Superior temporal gyrus (tissue), 1 donor: ENCODE data around the gene CDH13.
A peak's percentile ranks its signal among the peaks of the same experiment; 100 is the strongest.

ENCODE experiments used
- DNase-seq: peaks from one replicate; pipeline ENCODE4 v3.0.0-alpha.2; 2016; ENCODE audit errors: extremely low spot score

Gene CDH13

DNA sequence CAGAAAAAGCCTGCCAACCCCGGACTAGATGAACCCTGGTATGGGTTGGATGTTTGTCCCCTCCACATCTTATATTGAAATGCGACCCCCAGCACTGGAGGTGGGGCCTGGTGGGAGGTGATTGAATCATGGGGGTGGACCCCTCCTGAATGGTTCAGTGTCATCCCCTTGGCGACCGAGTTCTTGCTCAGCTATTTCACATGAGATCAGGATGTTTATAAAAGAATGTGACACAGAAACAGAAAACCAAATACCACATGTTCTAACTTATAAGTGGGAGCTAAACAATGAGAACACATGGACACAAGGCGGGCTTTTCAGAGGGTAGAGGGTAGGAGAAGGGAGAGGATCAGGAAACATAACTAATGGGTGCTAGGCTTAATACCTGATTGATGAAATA, 605.0 kb downstream of the CDH13 start:
- DNase-seq = no peak

DNA sequence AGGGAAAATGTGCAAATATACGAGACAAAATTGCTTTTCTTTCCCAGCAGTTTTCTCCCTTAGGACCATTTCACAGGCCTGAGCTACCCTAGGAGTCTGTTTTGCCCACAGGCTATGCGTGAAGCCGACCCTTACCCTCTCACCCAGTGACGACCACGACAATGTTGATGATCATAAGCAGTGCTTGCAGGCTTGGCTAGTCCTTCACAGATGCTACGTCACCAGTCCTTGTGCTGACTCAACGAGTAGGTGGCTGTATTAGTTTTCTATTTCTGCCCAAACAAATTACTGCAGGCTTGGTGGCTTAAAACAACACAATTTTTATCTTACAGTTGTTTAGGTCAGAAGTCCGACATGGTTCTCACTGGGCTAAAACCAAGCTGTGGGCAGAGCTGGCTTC, 606.4 kb downstream of the CDH13 start:
- DNase-seq = no peak

DNA sequence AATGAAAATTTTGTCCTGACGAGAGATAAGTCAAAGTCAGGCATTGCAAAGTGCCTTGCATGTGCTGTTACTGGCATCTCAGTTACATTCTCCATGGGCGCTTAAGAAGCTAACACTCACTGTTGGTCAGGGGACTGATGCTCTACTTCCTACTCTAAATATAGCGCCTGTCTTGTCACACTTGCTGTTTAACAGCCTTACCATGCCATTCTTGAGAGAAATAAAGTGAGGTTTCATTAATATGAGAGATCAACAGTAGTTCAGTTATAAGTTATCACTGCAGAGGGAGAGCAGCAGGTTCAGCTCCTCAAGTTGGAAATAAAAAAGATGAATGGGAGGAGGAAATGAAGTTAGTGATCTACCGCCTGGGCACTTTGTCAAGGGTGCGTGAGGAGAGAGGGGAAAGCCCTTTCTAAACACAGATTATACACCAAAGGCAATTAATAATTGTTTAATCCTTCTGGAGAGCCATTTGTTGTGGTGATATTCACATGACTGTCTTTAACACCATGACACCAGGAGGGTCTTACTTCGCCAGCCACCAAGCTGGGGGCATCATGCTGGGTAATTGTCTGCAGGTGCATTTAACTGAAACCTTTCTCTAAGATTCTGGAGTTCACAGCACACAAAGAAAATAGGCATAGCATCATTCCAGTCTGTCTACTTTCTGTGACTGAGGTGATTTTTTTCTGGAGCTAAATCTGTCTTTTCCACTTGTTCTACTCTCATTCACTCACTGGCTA, 612.4 kb downstream of the CDH13 start:
- DNase-seq = no peak

DNA sequence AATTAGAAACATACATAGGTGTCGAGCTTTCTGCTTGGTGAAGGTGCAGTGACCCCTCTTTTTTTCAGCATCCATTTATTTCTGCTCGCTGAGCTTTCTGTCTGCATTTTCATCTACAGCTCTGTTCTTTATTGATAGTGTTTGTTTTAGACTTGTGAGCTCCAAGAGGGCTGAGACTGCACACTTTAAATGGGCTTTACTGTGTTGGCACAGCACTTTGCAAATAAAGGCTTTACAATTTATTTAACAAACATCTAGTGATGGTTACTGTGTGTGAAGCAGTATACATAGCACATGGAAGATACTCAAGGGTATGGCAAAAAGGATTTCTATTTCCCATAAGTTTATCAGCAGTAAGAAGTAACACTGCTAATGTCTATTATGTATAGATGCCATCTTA, 617.3 kb downstream of the CDH13 start:
- DNase-seq = no peak

DNA sequence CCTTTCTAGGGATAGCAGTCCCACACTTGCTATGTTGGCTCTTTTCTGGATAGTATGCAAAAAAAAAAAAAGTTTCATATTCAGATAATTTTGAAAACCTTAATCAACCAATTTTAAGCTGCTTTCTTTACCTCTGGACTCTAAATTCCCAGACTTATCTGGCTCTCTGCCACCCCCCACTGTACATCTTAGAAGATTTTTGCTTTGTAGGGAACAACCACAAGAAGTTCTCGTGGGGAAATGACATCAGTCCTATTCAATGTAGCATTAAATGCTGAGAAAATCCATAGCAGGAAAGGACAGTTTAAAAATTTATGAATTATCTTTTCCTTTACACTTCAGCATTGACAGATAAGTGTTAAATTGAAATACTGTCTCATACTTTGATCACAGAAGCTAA, 618.3 kb downstream of the CDH13 start:
- DNase-seq = no peak

DNA sequence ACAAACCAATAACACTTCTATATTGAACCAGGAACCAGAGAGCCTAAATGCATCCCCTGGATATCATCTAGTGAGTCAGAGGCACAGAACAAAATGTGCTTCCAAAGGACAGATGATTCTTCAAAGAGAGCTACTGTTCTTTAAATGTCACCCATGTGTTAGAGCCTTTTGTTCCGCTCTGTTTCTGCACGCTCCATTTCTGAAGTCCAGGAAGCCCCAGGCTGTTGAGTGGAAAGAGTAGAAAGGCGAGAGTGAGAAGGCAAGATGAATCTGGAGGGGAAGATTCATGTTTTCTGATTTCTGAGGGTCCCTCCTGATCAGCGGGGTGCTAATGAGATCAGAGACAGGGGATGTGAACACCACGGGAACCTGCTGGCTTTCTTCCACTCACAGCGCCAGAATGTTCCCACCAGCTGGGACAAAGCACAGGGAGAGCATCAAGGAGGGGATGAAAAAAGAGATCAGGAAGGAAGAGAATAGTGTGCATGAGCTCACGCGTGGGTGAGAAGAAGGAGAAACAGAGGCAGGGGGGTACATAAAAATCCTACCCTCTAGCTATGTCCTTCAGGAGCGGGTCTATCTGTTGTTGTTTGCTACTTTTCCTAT, 621.1 kb downstream of the CDH13 start:
- peak; percentile 83 for DNase-seq

DNA sequence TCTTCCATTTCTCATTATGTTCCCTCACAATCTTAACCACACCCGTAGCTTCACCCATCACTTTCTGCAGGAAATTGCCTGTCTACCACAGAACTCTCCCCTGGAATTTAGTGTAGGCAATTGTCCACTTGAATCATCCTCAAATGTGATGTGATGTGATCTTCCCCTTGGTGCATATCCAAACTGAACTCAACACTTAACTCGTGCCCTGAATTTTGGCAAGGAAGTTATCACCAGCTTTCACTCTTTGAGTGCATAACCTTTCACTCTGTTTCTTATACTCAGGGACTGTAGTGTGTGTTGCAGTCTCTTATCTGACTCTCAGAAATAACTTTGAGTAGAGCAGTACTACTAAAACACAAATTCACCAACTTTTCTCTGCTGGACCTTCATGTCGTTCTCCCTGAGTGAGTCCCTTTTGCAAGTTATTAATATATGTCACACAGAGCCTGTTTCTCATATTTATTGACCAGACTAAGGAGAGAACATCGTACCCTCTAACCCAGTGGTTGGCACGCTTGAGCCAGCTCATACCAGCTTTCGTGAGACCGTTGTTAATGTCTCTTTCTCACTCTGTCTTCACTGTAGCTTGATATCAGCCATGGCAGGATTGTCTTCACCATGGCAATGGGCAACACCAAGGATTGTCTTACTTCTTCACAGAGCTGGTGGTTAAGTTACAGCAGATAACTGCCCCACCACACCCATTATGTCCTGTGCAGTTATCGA, 622.1 kb downstream of the CDH13 start:
- DNase-seq = no peak

DNA sequence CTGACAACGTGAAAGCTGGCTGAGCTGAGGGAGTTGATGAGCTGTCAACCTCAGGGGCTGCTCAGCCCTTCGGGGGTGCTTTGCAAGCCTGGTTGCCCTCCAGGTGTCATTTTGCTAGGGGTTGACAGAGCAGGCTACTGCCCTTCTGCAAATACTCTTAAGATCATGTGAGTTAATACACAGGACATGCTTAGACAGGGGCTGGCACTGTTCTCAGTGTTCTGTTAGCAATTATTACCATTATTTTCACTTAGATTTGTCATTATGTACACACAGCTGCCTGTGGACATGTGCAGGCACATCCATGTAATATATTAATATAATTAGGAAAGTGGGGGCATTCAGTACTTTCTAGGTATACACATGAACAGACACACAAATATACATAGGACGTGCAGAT, 626.8 kb downstream of the CDH13 start:
- DNase-seq = no peak

DNA sequence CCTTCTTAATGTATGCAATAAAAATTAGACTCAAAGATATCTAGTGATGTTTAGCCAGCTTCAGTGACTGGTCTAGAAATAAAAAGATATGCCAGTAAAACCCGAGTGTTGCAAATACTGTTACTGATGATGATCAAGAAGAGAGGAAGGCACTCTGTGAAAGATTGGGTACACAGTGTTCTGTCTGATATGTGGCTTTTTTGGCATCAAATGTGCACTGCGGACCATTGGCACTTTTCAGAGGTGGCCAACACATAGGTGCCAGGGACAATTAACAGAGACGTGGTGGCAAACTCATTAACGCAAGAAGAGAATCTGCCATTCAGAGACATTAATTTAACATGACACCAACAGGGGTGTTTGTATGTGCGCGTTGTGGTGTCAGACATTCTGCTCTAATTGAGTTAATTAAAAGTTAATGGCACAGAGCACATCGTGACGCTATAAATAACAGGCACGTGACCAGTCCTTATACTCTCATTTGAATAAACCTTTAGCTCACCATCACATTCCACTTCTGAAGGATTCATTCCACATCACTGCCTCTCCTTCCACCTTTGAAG, 631.7 kb downstream of the CDH13 start:
- DNase-seq = no peak

DNA sequence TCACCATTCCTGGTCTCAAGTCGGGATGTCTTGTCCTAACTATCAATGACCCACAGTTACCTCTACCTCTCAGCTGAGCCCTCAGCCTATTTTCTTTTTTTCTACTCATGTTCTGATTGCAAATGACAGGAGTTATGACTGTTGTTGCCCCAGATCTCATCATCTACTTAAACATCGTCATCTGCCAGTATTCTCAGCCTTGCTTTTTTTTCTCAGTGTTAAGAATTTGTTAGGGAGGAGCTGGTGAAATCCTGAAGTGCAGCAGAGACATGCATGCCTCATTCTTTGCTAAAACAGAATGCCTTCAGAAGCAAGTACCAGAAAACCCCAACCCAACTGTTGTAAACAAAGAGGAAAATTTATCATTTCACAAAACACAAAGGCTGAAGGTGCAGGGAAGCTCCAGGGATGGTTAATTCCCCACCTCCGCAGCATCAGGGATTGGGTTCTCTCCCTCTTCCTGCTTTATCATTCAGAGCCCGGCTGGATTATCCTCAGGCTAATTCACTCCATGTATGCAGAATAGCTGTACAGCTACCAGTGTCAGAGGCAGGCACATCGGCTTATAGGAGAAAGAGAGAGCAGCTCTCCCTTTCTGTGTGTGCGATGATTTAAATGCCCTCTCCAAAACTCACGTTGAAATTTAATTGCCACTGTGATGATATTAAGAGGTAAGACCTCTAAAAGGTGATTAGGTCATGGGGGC, 640.2 kb downstream of the CDH13 start:
- DNase-seq = no peak

DNA sequence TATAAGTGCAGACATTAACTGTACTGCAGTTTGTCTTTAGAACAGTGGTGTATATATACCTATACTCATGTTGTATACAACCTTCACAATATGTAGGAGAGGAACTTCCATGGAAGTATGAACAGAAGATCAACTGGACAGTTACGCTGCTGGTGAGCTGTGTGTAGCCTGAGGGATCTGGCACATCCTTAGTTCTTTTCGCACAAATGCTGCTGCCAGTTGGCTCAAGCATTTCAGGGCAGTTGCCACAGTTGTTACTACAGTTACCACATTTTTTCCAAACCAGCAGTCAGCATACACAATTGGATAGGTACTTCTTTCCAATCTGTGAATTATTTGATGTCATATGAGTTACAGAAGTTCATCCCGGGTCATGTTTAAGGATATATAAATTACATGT, 641.4 kb downstream of the CDH13 start:
- no peak for DNase-seq

DNA sequence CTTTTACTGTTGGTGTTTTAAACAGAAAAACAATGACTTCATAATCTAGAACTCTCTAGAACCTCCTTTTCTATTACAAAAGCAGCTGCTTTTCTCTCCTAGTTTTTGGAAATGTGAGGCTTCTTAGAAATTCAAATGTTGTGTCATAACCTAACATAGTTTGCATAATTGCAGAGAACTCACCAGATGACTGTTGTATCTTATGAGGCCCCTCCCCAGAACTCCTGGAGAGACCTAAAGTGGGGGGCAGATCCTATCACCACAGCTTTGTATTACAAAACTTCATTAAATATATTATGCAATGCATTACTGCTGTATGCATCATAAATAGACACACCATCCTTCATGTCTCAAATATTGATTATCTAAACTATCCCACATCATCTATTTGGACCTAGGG, 642.3 kb downstream of the CDH13 start:
- DNase-seq = no peak

DNA sequence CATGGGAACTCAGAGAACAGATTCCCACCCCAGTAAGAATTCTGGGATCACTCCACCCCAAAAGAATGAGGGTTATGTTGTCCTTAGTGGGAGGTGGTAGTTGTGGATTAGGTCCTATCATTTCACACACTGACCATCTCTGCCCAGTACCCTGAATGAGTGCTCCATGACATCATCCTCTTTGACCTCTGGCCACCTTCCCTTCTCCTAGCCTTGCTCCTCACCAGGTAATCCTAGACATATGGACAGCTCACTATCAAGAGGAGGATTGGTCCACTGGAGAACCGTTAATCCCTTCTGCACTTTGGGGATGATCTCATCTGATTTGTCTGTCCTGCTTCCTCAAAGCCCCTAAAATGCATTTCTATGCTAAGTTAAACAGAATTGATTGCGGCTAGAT, 642.8 kb downstream of the CDH13 start:
- no peak for DNase-seq

DNA sequence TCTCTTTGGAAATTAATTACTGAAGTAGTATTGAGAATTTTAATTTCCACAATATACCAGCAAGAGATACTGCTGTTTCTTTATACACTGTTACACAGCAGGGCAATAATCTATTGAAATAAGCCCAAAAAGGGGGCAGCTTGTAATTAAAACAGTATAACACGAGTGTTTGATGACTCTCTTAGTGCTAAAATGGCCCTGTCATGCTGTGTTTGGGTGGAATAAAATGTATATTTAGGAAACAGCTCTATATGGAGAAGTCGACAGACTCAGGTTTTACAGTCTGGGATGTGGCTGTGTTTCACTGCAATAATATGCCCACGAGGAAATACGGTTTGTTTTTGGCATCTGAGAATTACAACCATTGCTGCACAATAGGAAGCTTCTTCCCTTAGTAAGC, 643.3 kb downstream of the CDH13 start:
- no peak for DNase-seq

DNA sequence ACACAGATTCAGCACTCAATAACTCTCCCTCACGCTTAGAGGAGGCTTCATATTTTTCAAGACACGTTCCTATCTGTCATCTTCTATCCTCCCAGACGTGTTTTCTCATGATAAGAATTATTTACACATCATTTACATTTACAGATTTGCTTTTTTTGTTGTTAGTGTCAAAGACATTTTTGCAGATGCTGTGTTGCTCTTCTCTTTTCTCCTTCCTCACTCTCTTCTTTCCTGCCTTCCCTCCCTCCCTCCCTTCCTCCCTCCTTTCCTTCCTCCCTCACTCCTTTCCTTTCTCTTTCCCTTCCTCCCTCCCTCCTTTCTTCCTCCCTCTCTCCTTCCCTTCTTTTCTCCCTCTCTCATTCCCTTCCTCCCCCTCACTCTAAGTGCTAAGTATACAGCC, 643.9 kb downstream of the CDH13 start:
- no peak for DNase-seq

DNA sequence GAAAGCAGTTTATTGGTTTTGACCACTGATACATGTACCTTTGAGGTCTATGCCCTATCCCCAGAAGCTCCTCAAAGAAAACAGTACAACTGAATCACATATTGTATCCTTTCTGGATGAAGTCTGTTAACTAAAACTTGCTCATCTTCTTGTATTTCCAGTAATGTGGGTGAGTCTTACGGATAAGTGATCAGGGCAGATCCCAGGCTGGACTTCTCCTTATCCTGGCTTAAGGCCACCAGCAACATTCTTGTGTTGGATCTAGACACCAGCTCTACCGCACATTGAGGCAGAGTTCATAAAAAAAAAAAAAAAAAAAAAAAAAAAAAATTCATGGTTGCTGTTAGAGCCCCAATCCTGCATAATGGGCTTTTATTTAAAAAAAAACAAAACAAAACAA, 644.4 kb downstream of the CDH13 start:
- no peak for DNase-seq

DNA sequence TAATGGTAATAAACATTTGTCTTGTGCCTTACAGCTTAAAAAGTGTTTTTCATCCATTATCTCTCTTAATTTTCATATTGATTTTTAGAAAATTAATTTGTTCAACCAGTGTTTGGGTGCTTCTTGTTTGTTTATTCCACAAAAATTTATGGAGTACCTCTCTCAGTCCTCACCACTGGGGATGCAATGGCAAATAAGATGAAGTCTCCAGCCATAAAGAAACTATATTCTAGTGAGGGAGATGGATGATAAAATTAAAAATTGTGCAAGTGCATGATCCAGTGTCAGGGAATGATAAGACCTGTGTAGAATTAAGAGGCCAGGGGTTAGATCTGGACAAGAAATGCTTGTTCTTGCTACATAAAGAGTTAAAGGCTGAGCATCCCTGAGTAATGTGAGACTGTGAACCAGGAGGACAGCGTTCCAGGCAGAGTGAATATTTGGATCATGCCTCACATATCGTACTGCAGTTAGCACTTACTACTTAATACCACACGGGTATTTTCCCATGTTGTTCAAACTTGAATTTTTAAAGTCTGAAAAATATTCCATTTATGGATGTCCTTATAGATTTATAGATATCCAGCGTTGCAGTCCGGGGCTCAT, 645.3 kb downstream of the CDH13 start:
- no peak for DNase-seq

DNA sequence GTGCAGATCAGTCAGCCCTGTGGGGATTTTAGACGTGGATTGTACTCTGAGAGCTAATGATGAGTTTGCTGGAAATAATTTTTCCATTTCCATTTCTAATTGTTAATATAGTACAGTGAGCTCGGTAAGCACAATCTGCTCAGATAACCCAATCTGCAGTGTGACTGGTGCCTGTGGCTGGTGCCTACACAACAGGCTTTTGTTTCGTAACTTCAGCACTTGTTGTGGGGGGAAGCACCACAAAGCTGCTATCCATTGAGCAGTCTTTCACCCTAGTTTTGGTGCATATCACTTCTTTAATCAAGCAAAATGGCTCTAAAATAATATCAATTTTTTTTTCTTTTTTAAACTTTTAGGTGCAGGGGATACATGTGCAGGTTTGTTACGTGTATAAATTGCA, 646.1 kb downstream of the CDH13 start:
- DNase-seq = peak; percentile 51

DNA sequence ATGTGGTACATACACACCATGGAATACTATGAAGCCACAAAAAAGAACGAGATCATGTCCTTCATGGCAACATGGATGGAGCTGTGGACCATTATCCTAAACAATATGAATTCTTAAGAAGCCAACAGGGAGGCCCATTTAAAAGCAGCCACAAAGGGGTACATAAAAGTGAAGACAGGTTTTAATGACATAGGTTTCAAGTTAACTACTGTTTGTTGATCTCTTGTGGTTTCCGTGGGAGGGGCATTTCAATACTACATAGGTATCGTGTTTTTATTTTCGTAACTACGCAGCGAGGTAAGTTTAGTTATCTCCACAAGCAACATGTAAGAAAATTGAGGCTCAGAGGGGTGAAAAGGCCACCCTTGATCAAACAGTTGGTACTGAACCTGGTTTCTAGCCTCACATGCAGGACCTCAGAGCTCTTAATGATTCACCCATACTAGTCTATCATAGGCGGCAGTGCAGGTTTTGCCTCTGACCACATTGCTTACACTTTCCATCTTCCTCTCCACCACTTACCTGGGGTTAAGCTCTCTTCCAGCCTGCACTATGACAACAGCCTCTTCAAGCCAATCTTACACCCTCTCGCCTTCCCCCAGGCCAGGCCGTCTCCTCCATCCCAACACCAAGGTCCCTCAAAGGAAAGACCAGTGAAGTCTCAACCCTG, 646.9 kb downstream of the CDH13 start:
- DNase-seq = no peak

DNA sequence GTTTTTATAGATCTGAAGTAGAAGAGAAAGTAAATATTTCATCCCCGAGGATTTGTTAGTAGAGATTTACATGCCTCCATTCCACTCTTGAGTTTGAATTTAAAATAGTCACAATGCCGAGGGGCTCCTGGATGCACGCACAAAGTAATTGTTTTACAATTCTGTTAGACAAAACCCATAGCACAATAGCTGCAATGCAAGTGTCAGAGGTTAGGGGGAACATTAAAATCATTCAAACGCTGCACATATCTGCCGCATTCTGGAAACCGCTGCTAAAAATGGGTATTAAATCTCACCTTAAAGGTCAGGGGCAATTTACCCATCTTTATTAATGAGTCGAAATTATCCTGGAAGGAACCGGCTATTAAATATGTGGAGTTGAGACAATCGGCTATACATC, 652.5 kb downstream of the CDH13 start:
- DNase-seq = no peak

DNA sequence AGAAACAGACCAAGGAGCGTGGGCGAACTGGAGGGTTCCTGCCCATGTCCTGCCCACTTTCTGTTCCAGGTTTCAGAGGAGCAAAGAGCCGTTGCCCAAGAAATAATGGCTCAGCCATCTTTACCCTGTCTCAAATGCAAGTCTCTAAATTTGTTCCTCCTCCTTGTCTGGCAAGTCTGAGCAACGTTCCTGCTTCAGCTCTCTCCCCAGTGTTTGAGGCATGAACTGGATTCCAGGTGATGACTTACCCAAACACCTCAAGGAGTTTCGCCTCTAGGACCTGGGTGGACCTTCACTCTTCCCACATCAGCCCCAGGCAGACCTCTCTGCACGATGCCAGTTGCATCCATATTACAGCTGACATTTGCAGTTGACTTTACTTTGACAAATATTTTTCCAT, 659.2 kb downstream of the CDH13 start:
- DNase-seq = no peak
